Endothelial cell of umbilical vein (primary cell): ENCODE measurements around the gene CD48. TPM values are rescaled to one million over a fixed set of nuclear protein-coding genes. Genes with fewer than 3 reads are reported as not detected.

Experiments used
- BruUV-seq: library from RNA; stranded (reverse); fragments of 400-500 nt; replicated peaks from 2 replicates; lab custom pipeline; 2021; lab: Mats Ljungman, UMichigan
- CTCF ChIA-PET: fragments of 300-600, 350-600 bp; sonication (Branson Sonifier 250); formaldehyde crosslinking; loops from one replicate; lab custom pipeline; 2021; ENCODE audit warnings: antibody characterized with exemption, inconsistent platforms; lab: Charles Lee
- POLR2A ChIA-PET: fragments of 300-600, 350-600 bp; sonication (Branson Sonifier 250); formaldehyde crosslinking; loops from one replicate; lab custom pipeline; 2021; ENCODE audit warnings: antibody characterized with exemption, inconsistent platforms; lab: Charles Lee
- DNase-seq: peaks from one replicate; pipeline ENCODE4 v3.0.0-alpha.2; 2011; ENCODE audit warnings: low read depth, low spot score
- FAIRE-seq: peaks from 2 replicates; lab custom pipeline; 2011; peaks lifted over from hg19 to GRCh38; lab: Jason Lieb, UNC
- H2AFZ ChIP-seq: 2 replicates; pipeline ENCODE4 v1.6.0; 2012; ENCODE audit warnings: low read depth, low read length, control low read depth, inconsistent platforms
- H3K27ac ChIP-seq: 2 replicates; pipeline ENCODE4 v1.5.1; 2011; ENCODE audit warnings: low read depth, mild to moderate bottlenecking, control low read depth, low read length, moderate library complexity; ENCODE audit not compliant: insufficient read depth
- H3K27me3 ChIP-seq, 2 experiments: 2 replicates each; pipeline versions ENCODE4 v1.6.0 to v1.6.1; 2011; ENCODE audit warnings: low read length in 2 of 2, mixed read lengths in 1 of 2; ENCODE audit not compliant: control insufficient read depth in 2 of 2, insufficient read depth in 2 of 2
- H3K36me3 ChIP-seq, 2 experiments: 2 replicates in 1 of 2; 3 replicates in 1 of 2; pipeline ENCODE4 v1.5.1; 2011; ENCODE audit warnings: low read length in 2 of 2, mild to moderate bottlenecking in 1 of 2, moderate library complexity in 1 of 2; ENCODE audit not compliant: control insufficient read depth in 2 of 2, insufficient read depth in 2 of 2; ENCODE audit errors: extremely low read depth in 1 of 2
- H3K4me1 ChIP-seq: 3 replicates; pipeline ENCODE4 v1.5.1; 2011; ENCODE audit warnings: mild to moderate bottlenecking, low read length; ENCODE audit not compliant: control insufficient read depth, insufficient read depth; ENCODE audit errors: extremely low read depth
- H3K4me2 ChIP-seq: 2 replicates; pipeline ENCODE4 v1.6.1; 2011; ENCODE audit warnings: low read length, control low read depth, mixed read lengths; ENCODE audit not compliant: insufficient read depth
- H3K4me3 ChIP-seq, 3 experiments: fragments of 200-600 bp in 1 of 3; sonication (generic), shearing (Covaris generic) in 1 of 3; replicated peaks in 1 of 3; 2 replicates each; pipeline ENCODE4 v1.5.1; 2011 to 2016; ENCODE audit warnings: control low read depth in 3 of 3, low read length in 3 of 3, mild to moderate bottlenecking in 2 of 3, inconsistent platforms in 1 of 3, low read depth in 1 of 3, moderate library complexity in 1 of 3; ENCODE audit not compliant: insufficient read depth in 1 of 3
- H3K79me2 ChIP-seq: 2 replicates; pipeline ENCODE4 v1.6.0; 2012; ENCODE audit warnings: low read length, inconsistent platforms; ENCODE audit not compliant: control insufficient read depth, insufficient read depth
- H3K9ac ChIP-seq: replicated peaks from 2 replicates; pipeline ENCODE3; 2011; ENCODE audit warnings: low read length, control low read depth; ENCODE audit not compliant: insufficient read depth; ENCODE audit errors: extremely low read depth
- H3K9me1 ChIP-seq: replicated peaks from 3 replicates; pipeline ENCODE4 v1.6.0; 2011; ENCODE audit warnings: mild to moderate bottlenecking, low read length; ENCODE audit not compliant: control insufficient read depth, insufficient read depth; ENCODE audit errors: extremely low read depth
- H3K9me3 ChIP-seq: replicated peaks from 2 replicates; pipeline ENCODE4 v1.5.1; 2012; ENCODE audit warnings: low read length, inconsistent platforms; ENCODE audit not compliant: control insufficient read depth, insufficient read depth
- H4K20me1 ChIP-seq: replicated peaks from 2 replicates; pipeline ENCODE3; 2011; ENCODE audit warnings: mild to moderate bottlenecking, low read length; ENCODE audit not compliant: control insufficient read depth, insufficient read depth; ENCODE audit errors: extremely low read depth
- CTCF ChIP-seq, 2 donors: IDR thresholded peaks; 1 replicate in 1 of 2; 2 replicates in 1 of 2; pipeline ENCODE4 v1.5.1; 2011; ENCODE audit warnings: low read length in 2 of 2, mild to moderate bottlenecking in 2 of 2, moderate library complexity in 2 of 2, control low read depth in 1 of 2, inconsistent platforms in 1 of 2, low read depth in 1 of 2; ENCODE audit not compliant: insufficient read depth in 1 of 2; ENCODE audit errors: extremely low read depth in 1 of 2
- EZH2 ChIP-seq: IDR thresholded peaks from 2 replicates; pipeline ENCODE4 v1.6.1; 2012; ENCODE audit warnings: borderline replicate concordance, low read depth, mild to moderate bottlenecking, moderate library complexity, low read length, inconsistent platforms; ENCODE audit not compliant: severe bottlenecking
- FOS ChIP-seq: IDR thresholded peaks from 2 replicates; pipeline ENCODE4 v1.6.1; 2011; ENCODE audit warnings: mild to moderate bottlenecking, low read length, moderate library complexity, borderline replicate concordance; ENCODE audit not compliant: insufficient read depth
- GATA2 ChIP-seq: IDR thresholded peaks from 2 replicates; pipeline ENCODE4 v1.7.0; 2011; ENCODE audit warnings: low read depth, mild to moderate bottlenecking, moderate library complexity, mixed read lengths, low read length; ENCODE audit not compliant: insufficient read length, insufficient read depth
- JUN ChIP-seq: IDR thresholded peaks from 2 replicates; pipeline ENCODE4 v1.6.1; 2011; ENCODE audit warnings: borderline replicate concordance, low read depth; ENCODE audit not compliant: insufficient read length, insufficient read depth
- MAX ChIP-seq: IDR thresholded peaks from 2 replicates; pipeline ENCODE4 v1.6.1; 2011; ENCODE audit not compliant: insufficient read depth, insufficient read length
- MYC ChIP-seq: IDR thresholded peaks from one replicate; pipeline ENCODE4 v1.6.1; 2011; ENCODE audit warnings: mild to moderate bottlenecking, low read depth, low read length
- POLR2A ChIP-seq: IDR thresholded peaks from 2 replicates; pipeline ENCODE4 v1.6.1; 2012; ENCODE audit warnings: low read depth, mild to moderate bottlenecking, control low read depth, low read length
- POLR2AphosphoS5 ChIP-seq: IDR thresholded peaks from 2 replicates; pipeline ENCODE4 v1.6.1; 2012; ENCODE audit warnings: low read depth, mild to moderate bottlenecking, control low read depth, low read length, moderate library complexity; ENCODE audit not compliant: insufficient read depth
- dilution Hi-C: fragments of 300-500 bp; cut with MboI; formaldehyde crosslinking; loops from one replicate; pipeline ENCODE4 v1.15.0; 2019; ENCODE audit warnings: low sequenced_read_pairs; ENCODE audit not compliant: extremely low pct_ligation_motif_present
- intact Hi-C: fragments of 100-400 bp; cut with micrococcal nuclease; formaldehyde crosslinking; loops from one replicate; pipeline ENCODE4 v1.10.0; 2022
- polyA plus RNA-seq, 4 experiments: library from polyadenylated mRNA; depleted of rRNA in 3 of 4; stranded (reverse) in 3 of 4; unstranded in 1 of 4; fragments of >200 nt; gene quantifications; 2 replicates each; pipeline versions ENCODE4 v1.2.1 to v1.2.3, GENCODE V29; 2011 to 2012; ENCODE audit warnings: missing spikeins in 1 of 4
- total RNA-seq: library from RNA; stranded (reverse); gene quantifications from 2 replicates; pipeline ENCODE4 v1.2.3, GENCODE V29; 2021

The CD48 gene
- total and polyA plus RNA-seq, 2 donors (not counting 3 experiments of a cell fraction or from before 2014, with no cell fraction given) = not detected

- intact Hi-C loops = no loop called here
Measured at GRCh38 chr1:160646180-160646579, 65.4 kb downstream of the CD48 start.

More at GRCh38 chr1:160646180-160646579, 65.4 kb downstream of the CD48 start:
- no peaks in the 10 kb centered on the region for H3K36me3 ChIP-seq
- H3K9ac ChIP-seq = no peak overlapping the region
- BruUV-seq = no TSS peak
- H4K20me1 ChIP-seq = no peaks in the 10 kb centered on the region
- no peaks in the 10 kb centered on the region for H3K79me2 ChIP-seq
- no peaks in the 10 kb centered on the region for H3K9me3 ChIP-seq
- no peak overlapping the region for H3K27ac ChIP-seq
- H3K9me1 ChIP-seq = no peaks in the 10 kb centered on the region
- CTCF ChIA-PET = interaction anchor here (1.2 kb wide), 1 partner anchor 9 kb away, joined by 3 read pairs; no protein-coding TSS in a partner anchor
- H3K4me1 ChIP-seq = no peaks in the 10 kb centered on the region
- FAIRE-seq (no peak), DNase-seq (no peak)
- dilution Hi-C loops = no loop called here
- no peak overlapping the region for H3K4me2 ChIP-seq
- no peak overlapping the region for H3K4me3 ChIP-seq
- TF ChIP-seq POLR2A (no peak), MYC (no peak), MAX (no peak), EZH2 (no peak), FOS (no peak), CTCF (IDR thresholded peaks at IDR 0.05; ENCODE audit: extremely low read depth in 1 of 2, insufficient read depth in 1 of 2, low read depth in 1 of 2, low read length in 2 of 2) (no peak), JUN (no peak), GATA2 (no peak), POLR2AphosphoS5 (no peak)
- no peak overlapping the region for H2AFZ ChIP-seq
- peaks cover 2 to 3% of the 10 kb centered on the region in 2 experiments for H3K27me3 ChIP-seq
- POLR2A ChIA-PET = no interaction called here
